ENCODE measurements around the gene EIF5. TPM values are rescaled to one million over a fixed set of nuclear protein-coding genes. Genes with fewer than 3 reads are reported as not detected.

EIF5 gene
- total and polyA plus RNA-seq, 2 of the 4 experiments (the other 2 are of a cell fraction): 181 to 241 TPM

DNA sequence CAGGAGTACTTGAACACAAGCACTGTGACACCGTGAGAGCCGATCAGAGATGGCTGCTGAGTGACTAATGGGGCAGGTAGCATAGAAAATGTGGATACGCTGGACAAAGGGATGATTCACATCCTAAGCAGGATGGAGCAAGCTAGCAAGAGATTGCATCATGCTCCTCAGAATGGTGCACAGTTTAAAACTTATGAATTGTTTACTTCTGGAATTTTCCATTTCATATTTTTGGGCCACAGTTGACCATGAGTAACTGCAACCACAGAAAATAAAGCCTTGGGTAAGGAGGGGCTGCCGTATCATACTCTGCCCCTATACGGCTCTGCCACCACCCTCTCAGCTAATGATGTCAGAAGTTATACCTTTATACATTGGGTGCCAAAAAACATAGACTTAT is 27.8 kb downstream of the EIF5 start:
- dilution Hi-C loops (cut with HindIII; ENCODE audit: low sequenced_read_pairs, unreplicated experiment) (no loop called here), in situ Hi-C loops (cut with MboI; ENCODE audit: low sequenced_read_pairs) (no loop called here), intact Hi-C loops (cut with micrococcal nuclease) (no loop called here)
- H3K4me3 ChIP-seq (ENCODE audit: insufficient read depth, low read depth, low read length): no peak overlapping the region
- H2BK5ac ChIP-seq (ENCODE audit: low read depth, low read length, poor library complexity, severe bottlenecking): peak overlapping the region; percentile 96
- H2AFZ ChIP-seq (replicated peaks; ENCODE audit: low read length, poor library complexity): no peak overlapping the region
- H2BK20ac ChIP-seq (ENCODE audit: low read depth, low read length): peak overlapping the region; percentile 85
- H3K9ac ChIP-seq (ENCODE audit: low read depth, low read length): peak overlapping the region; percentile 43
- peak overlapping the region; percentile 52 for H3K56ac ChIP-seq (ENCODE audit: extremely low read depth, insufficient read depth, low read length)
- H4K5ac ChIP-seq (ENCODE audit: low read depth, low read length): peak overlapping the region; percentile 38; the same call in 1 of the 2 replicates
- peak overlapping the region; percentile 86 for H3K18ac ChIP-seq (ENCODE audit: low read depth, low read length)
- ChIA-PET CTCF (interaction anchor here (2.1 kb wide), 1 partner anchor 29 kb away, joined by 4 read pairs; no protein-coding TSS in a partner anchor), POLR2A (ENCODE audit: unreplicated experiment) (no interaction called here)
- H3K4ac ChIP-seq (ENCODE audit: low read depth, low read length): peak overlapping the region; percentile 80
- no peaks in the 10 kb centered on the region for H3K27me3 ChIP-seq (ENCODE audit: control insufficient read depth, insufficient read depth, low read length)
- no peaks in the 10 kb centered on the region for H3K36me3 ChIP-seq (ENCODE audit: control insufficient read depth, insufficient read depth, low read length)
- peak overlapping the region; percentile 78 for H4K91ac ChIP-seq (ENCODE audit: insufficient read depth, low read depth, low read length)
- peak overlapping the region; percentile 46; the same call in 2 of the 3 replicates for H2BK15ac ChIP-seq (ENCODE audit: low read depth, low read length)
- H3K9me3 ChIP-seq (ENCODE audit: control insufficient read depth, insufficient read depth, low read length): peaks cover 6% of the 10 kb centered on the region
- no peaks in the 10 kb centered on the region for H4K20me1 ChIP-seq (ENCODE audit: insufficient read depth, low read length)
- H3K4me2 ChIP-seq (ENCODE audit: low read depth, low read length): peak overlapping the region; percentile 56; the same call in 1 of the 2 replicates
- H3K9me1 ChIP-seq (ENCODE audit: insufficient read depth, low read length): peaks cover 3% of the 10 kb centered on the region; the same call in 1 of the 2 replicates
- H3K23ac ChIP-seq (ENCODE audit: low read depth, low read length): peak overlapping the region; percentile 60
- peak overlapping the region; percentile 52 for H3K14ac ChIP-seq (replicated peaks; ENCODE audit: low read depth, low read length)
- TF ChIP-seq FOS (IDR thresholded peaks at IDR 0.05; ENCODE audit: low read depth, low read length): peak; percentile 96
- TF ChIP-seq CEBPB (IDR thresholded peaks at IDR 0.05; ENCODE audit: low read depth, low read length): peak; percentile 100
- TF ChIP-seq MAZ (IDR thresholded peaks at IDR 0.05; ENCODE audit: borderline replicate concordance, low read depth, low read length): no peak
- TF ChIP-seq BHLHE40 (IDR thresholded peaks at IDR 0.05; ENCODE audit: low read depth, low read length): peak; percentile 39; the same call in 1 of the 2 replicates
- no peaks in the 10 kb centered on the region; a peak in 1 of 4 replicates for H3K79me1 ChIP-seq (ENCODE audit: low read depth in 1 of 2, low read length in 2 of 2)
- DNase-seq: peak; percentile 99
- peak; percentile 89 for ATAC-seq (ENCODE audit: low read depth)
- H2AK9ac ChIP-seq (replicated peaks; ENCODE audit: low read depth, low read length, poor library complexity): no peak overlapping the region
- H2BK120ac ChIP-seq (ENCODE audit: low read depth, low read length): peak overlapping the region; percentile 88
- BruUV-seq (replicated peaks): no TSS peak
- peak overlapping the region; percentile 95 for H3K27ac ChIP-seq (ENCODE audit: insufficient read depth, low read length)
- H3K4me1 ChIP-seq (ENCODE audit: control insufficient read depth, insufficient read depth, low read length): no peaks in the 10 kb centered on the region; the same call in 1 of the 2 replicates
- peak overlapping the region; percentile 5 to 90; a peak in 3 of 4 replicates for H4K8ac ChIP-seq (ENCODE audit: low read depth in 2 of 2, low read length in 2 of 2)
- no CpG with 5 or more reads among the region's 5 CpGs for WGBS, 2 experiments (ENCODE audit: extremely low coverage in 2 of 2, insufficient read length in 1 of 2)
- H2AK5ac ChIP-seq (ENCODE audit: low read depth, low read length): peak overlapping the region; percentile 86
